Activated naive CD8-positive, alpha-beta T cell treated with anti-CD3 and anti-CD28 coated beads, Interleukin-2, amount 10 ng/mL, durations not matched to agents 7 days and 5 days (primary cell): Measurements from ENCODE around the gene PSMA7. TPM values are rescaled to one million over a fixed set of nuclear protein-coding genes. Genes with fewer than 3 reads are reported as not detected.

Source experiments
- ATAC-seq: fragments of 150-1000 bp; cut with Tn5 transposase; one replicate; pipeline ENCODE4 v1.10.0; 2021; ENCODE audit warnings: low read depth, moderate library complexity
- POLR2A ChIA-PET: fragments of 350-600 bp; sonication (Branson Sonifier 250); formaldehyde crosslinking; loops from one replicate; lab custom pipeline; 2021; ENCODE audit warnings: antibody characterized with exemption; lab: Charles Lee
- DNase-seq: peaks from one replicate; pipeline ENCODE4 v3.0.0; 2021
- H3K27ac Mint-ChIP-seq: one replicate; pipeline ENCODE4 v1.8.0; 2022; ENCODE audit warnings: mild to moderate bottlenecking, mixed read lengths
- H3K27me3 Mint-ChIP-seq: one replicate; pipeline ENCODE4 v1.8.0; 2022; ENCODE audit warnings: mild to moderate bottlenecking, moderate library complexity, mixed read lengths
- H3K36me3 Mint-ChIP-seq: one replicate; pipeline ENCODE4 v1.8.0; 2021; ENCODE audit warnings: mild to moderate bottlenecking, mixed read lengths
- H3K4me1 Mint-ChIP-seq: one replicate; pipeline ENCODE4 v1.8.0; 2021; ENCODE audit warnings: mixed read lengths
- H3K4me3 Mint-ChIP-seq: one replicate; pipeline ENCODE4 v1.8.0; 2022; ENCODE audit warnings: mild to moderate bottlenecking, moderate library complexity, mixed read lengths
- H3K9me3 Mint-ChIP-seq: one replicate; pipeline ENCODE4 v1.8.0; 2021; ENCODE audit warnings: mixed read lengths
- total RNA-seq, 2 experiments: library from RNA; stranded (reverse); gene quantifications; one replicate each; pipeline ENCODE4 v1.2.3, GENCODE V29; 2021

PSMA7 gene
- total RNA-seq, 2 experiments from 2014 or later: 219 to 236 TPM

DNA sequence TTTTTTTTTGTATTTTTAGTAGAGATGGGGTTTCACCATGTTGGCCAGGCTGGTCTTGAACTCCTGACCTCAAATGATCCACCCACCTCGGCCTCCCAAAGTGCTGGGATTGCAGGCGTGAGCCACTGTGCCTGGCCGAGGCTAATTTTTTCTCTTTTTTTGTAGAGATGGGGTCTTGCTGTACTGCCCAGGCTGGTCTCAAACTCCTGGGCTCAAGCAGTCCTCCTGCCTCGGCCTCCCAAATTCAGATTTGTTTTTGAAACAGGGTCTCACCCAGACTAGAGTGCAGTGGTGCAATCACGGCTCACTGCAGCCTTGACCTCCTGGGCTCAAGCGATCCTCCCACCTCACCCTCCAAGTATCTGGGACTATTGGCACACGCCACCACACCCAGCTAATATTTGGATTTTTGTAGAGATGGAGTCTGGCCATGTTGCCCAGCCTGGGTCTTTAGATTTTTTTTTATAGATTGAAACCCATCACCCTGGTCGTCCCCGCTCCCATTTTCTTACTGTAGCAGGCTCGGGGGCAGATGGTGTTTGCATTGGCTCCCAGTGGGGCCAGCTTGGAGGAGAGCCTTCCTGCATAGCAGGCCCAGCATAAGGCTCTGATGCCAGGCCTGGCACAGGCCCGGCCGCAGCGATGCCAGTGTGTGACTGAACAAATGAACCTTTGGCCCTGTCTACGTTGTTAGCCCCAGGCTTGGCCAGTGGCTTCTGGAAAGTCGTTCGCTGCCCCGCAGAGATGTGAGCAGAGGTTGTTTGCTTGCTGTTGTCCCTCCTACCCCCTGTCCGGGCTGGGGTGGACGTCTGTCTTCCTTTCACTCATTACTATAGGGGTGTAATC, 35.3 kb upstream of the PSMA7 start:
- peaks cover 11% of the 10 kb centered on the region for H3K4me1 Mint-ChIP-seq
- ATAC-seq: no peak
- no peak overlapping the region for H3K27ac Mint-ChIP-seq
- no peak overlapping the region for H3K4me3 Mint-ChIP-seq
- no peak for DNase-seq
- H3K9me3 Mint-ChIP-seq: no peaks in the 10 kb centered on the region
- H3K36me3 Mint-ChIP-seq: no peaks in the 10 kb centered on the region
- POLR2A ChIA-PET: no interaction called here
- H3K27me3 Mint-ChIP-seq: no peaks in the 10 kb centered on the region

DNA sequence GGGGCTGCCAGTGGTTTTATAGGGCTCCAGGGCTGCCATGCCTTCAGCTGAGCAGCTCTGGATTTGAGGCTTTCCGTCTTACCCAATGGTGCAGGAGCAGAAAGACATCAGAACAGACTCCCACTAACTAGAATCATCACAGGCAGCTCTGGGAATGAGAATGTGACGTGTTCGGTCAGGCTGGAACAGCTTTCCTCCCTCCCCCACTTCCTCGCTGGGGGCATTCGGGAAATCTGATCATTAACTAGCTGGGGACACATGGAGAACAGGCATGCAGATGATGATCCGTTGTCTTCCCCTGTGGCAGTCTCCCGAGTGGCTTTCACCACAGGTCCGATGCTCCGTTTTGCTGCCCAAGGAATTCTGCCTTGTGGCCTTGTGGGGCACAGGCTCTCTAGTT, 34.1 kb upstream of the PSMA7 start:
- Mint-ChIP-seq H3K27ac (no peak overlapping the region), H3K4me3 (no peak overlapping the region), H3K27me3 (no peaks in the 10 kb centered on the region), H3K4me1 (peaks cover 7% of the 10 kb centered on the region), H3K36me3 (no peaks in the 10 kb centered on the region), H3K9me3 (no peaks in the 10 kb centered on the region)
- POLR2A ChIA-PET: no interaction called here
- no peak for DNase-seq
- ATAC-seq: no peak

DNA sequence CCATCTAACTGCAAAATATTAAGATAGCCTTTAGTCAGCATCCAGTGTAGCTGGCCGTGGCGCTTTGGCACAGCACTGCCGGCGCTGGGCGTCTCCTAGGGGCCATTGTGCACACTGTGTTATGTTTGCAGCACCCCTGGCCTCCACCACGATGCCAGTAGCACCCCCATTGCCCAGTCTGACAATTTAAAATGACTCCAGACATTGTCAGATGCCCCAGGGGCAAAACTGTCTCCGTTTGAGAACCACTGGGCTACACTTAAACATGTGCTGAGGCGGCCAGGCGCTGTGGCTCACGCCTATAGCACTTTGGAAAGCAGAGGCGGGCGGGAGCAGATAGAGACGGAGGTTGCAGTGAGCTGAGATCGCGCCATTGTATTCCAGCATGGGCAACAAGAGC, 33.7 kb upstream of the PSMA7 start:
- Mint-ChIP-seq H3K9me3 (no peaks in the 10 kb centered on the region), H3K4me3 (no peak overlapping the region), H3K27me3 (no peaks in the 10 kb centered on the region), H3K27ac (no peak overlapping the region), H3K4me1 (peaks cover 3% of the 10 kb centered on the region), H3K36me3 (no peaks in the 10 kb centered on the region)
- POLR2A ChIA-PET: no interaction called here
- DNase-seq (no peak), ATAC-seq (no peak)

DNA sequence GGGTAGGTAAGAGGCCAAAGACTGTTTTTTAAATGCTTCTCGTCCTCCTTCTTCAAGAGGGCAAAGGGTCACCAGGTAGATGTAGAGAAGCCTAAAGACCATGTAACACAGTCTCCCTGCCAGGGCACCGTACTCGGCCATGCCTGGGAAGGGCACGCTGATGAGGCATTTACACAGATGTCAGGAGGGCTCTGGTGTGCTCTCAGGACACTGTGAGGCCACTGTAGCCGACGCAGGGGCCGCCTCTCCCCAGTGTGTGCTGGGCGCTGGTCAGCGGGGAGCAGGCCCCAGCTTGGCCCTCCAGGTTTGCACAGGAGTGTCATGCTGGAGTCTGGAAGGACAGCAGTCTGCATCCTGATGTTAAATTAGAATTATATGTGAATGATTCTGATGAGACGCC, 32.5 kb upstream of the PSMA7 start:
- ATAC-seq (no peak), DNase-seq (no peak)
- Mint-ChIP-seq H3K27ac (no peak overlapping the region), H3K4me3 (no peak overlapping the region), H3K36me3 (no peaks in the 10 kb centered on the region), H3K27me3 (no peaks in the 10 kb centered on the region), H3K4me1 (no peaks in the 10 kb centered on the region), H3K9me3 (no peaks in the 10 kb centered on the region)
- POLR2A ChIA-PET: no interaction called here

DNA sequence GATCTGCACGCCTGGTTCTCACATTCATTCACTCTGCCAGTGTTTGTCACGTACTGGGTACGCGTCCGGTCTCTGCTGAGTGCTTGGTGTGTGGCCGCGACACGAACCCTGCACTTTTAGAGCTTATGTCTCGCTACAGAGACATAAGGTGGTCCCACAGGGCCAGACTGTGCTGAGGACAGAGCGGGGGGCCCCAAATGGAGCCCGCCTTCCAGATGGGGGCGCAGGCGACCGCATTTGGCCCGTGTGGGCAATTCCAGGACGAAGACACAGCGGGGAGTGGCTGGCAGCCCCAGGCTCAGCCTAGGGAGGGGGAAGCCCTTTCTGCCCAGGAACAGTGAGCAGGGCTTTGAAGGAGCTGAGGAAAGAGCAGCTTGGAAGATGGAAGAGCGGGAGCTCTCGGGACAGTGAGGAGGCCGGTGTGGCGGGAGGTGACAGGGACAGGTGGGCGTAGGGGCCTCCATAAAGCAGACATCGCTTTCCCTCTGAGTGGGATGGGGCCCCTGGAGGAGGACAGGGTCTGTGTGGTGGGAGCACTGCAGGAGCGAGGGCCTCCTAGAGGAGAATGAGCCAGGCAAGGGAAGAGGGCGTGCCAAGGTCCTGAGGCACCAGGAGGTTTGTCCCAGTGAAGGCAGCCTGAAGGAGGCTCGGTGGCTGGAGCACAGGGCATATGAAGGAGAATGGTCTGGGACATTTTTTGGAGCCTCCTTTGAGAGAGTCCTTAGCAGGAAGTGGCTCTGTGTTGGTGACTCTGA, 31.9 kb upstream of the PSMA7 start:
- Mint-ChIP-seq H3K36me3 (no peaks in the 10 kb centered on the region), H3K4me1 (no peaks in the 10 kb centered on the region), H3K4me3 (no peak overlapping the region), H3K27me3 (no peaks in the 10 kb centered on the region), H3K9me3 (no peaks in the 10 kb centered on the region), H3K27ac (no peak overlapping the region)
- POLR2A ChIA-PET: no interaction called here
- ATAC-seq (no peak), DNase-seq (no peak)

DNA sequence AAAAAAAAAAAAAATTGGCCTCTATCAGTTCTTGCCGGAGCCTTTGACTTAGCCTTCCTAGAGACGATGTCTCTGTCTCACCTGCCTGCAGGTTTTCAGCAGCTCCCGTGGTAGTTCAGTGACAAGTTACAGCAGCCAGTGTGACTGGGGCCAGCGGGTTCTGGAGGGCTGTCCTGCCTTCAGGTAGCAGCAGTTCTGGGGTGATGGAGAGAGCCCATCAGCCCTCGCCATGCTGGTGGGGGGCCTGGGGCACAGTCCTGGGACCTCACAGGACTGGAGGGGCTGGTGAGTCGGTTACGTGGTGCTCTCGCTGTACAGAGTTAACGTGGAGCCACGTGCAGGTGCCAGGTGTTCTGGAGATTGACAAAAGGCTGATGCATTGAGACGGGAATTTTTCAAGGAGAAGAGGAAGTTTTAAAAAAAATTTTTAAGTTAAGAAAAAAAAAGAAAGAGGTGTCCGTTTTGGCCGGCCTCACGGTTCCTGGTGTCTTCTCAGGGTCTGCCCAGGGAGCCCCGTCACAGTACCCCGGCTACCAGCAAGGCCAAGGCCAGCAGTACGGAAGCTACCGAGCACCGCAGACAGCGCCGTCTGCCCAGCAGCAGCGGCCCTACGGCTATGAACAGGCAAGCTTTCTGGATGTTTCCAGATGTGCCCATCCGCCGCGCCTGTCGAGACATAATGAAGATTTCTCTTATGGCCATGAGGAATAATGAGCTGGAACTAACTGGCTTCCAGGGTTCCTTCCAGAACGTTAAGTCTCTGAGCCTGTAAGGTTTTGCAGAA, 31.0 kb upstream of the PSMA7 start:
- Mint-ChIP-seq H3K27ac (no peak overlapping the region), H3K27me3 (no peaks in the 10 kb centered on the region), H3K36me3 (no peaks in the 10 kb centered on the region), H3K9me3 (no peaks in the 10 kb centered on the region), H3K4me3 (no peak overlapping the region), H3K4me1 (no peaks in the 10 kb centered on the region)
- POLR2A ChIA-PET: no interaction called here
- no peak for DNase-seq
- no peak for ATAC-seq

DNA sequence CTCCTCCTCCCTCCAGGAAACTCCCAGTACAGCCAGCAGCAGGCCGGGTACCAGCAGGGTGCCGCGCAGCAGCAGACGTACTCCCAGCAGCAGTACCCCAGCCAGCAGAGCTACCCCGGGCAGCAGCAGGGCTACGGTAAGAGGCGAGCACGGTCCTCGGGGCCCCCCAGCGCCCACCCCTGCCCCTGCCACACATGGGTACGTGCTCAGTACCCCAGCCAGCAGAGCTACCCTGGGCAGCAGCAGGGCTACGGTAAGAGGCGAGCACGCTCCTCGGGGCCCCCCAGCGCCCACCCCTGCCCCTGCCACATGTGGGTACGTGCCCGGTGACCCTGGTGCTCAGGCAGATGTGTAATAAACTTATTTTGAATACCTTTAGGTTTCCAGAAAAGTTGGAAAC, 29.5 kb upstream of the PSMA7 start:
- peaks cover 2% of the 10 kb centered on the region for H3K36me3 Mint-ChIP-seq
- no peak for DNase-seq
- H3K27ac Mint-ChIP-seq: no peak overlapping the region
- no peak for ATAC-seq
- no peak overlapping the region for H3K4me3 Mint-ChIP-seq
- POLR2A ChIA-PET: no interaction called here
- no peaks in the 10 kb centered on the region for H3K9me3 Mint-ChIP-seq
- no peaks in the 10 kb centered on the region for H3K4me1 Mint-ChIP-seq
- no peaks in the 10 kb centered on the region for H3K27me3 Mint-ChIP-seq

DNA sequence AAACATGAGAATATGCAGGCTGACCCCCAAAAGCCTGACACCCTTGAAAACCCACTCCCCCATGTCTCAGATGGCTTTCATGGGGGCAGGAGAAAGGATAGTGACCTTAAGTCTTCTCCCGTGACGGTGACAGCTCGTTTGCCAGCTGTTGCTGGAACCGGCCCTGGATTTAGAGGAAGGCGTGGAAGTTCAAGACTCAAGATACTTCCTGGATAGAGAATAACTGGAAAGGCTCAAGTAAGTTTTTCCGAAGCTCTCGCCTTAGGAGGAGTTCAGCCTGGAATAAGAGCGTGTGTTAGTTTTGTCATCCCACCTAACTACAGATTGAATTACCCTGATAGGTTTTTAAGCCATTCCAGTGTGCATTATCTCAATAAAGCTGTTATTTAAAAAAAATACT, 28.1 kb upstream of the PSMA7 start:
- Mint-ChIP-seq H3K27ac (no peak overlapping the region), H3K4me3 (no peak overlapping the region), H3K27me3 (no peaks in the 10 kb centered on the region), H3K9me3 (no peaks in the 10 kb centered on the region), H3K36me3 (peaks cover 2% of the 10 kb centered on the region), H3K4me1 (no peaks in the 10 kb centered on the region)
- DNase-seq (no peak), ATAC-seq (no peak)
- POLR2A ChIA-PET: no interaction called here

DNA sequence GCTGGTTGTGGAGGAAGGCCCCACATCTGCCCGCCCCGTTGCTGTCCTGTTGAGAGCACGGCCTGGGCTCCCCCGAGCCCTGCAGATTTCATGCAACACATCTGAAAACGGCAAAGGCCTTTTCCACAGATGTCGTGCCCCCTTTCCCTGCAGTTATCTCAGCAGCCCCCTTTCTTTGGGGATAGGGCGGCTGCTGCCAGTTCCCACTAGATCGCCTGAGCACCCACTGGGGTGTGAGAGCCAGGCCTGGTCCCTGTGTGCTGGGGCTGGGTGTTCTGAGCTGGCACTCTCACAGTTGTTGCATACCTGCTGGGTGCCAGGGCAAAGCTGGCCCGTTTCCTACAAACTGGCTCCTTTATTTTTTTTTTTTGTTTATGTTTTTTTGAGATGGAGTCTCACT, 27.3 kb upstream of the PSMA7 start:
- DNase-seq (no peak), ATAC-seq (no peak)
- Mint-ChIP-seq H3K27ac (no peak overlapping the region), H3K9me3 (no peaks in the 10 kb centered on the region), H3K36me3 (peaks cover 2% of the 10 kb centered on the region), H3K4me1 (no peaks in the 10 kb centered on the region), H3K27me3 (no peaks in the 10 kb centered on the region), H3K4me3 (no peak overlapping the region)
- POLR2A ChIA-PET: no interaction called here

DNA sequence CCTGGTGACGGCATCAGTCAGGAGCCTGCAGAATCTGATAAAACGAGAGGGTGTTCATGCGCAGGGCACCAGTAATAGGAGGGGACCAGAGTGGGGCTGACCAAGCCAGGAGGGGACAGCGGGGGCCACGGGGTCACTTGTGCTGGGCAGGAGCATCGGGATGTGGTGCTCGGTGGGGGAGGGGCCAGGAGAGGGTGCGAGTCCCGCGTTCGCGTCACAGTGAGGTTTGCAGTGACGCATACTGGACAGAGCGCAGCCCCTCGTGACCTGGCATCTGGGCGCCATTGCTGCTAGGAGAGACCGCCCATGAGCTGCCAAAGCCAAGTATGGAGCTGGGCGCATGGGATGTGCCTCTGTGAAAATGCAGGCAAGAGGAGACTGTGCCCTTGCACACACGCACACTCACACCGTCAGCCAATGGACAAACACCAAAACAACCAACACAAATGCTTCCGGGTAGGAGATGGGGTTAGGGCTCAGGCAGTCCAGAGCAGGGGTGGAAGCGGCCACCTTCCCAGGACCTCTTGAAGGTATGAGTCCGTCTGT, 25.8 kb upstream of the PSMA7 start:
- Mint-ChIP-seq H3K27me3 (no peaks in the 10 kb centered on the region), H3K9me3 (no peaks in the 10 kb centered on the region), H3K36me3 (peaks cover 2% of the 10 kb centered on the region), H3K27ac (no peak overlapping the region), H3K4me1 (no peaks in the 10 kb centered on the region), H3K4me3 (no peak overlapping the region)
- POLR2A ChIA-PET: no interaction called here
- DNase-seq: no peak
- ATAC-seq: no peak

DNA sequence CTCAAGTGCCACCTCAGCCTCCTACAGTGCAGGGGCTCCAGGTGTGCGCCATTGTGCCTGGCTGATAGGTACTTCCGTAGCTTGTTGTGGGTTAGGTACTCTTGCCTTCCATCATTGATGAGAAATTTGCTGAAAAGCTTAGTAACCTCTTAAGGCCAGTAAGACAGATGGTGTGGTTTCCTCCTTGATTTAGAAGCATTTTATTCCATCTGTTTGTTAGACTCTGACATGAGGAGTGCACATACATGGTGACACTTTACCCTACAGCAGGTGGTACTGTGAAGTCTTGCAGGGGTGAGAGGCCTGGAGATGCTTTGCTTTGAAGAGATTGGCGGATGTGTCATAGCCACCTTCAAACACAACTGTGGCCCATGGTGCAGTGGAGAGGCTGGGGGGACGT, 24.9 kb upstream of the PSMA7 start:
- ATAC-seq: no peak
- POLR2A ChIA-PET: no interaction called here
- no peaks in the 10 kb centered on the region for H3K9me3 Mint-ChIP-seq
- no peak overlapping the region for H3K27ac Mint-ChIP-seq
- no peak overlapping the region for H3K4me3 Mint-ChIP-seq
- no peaks in the 10 kb centered on the region for H3K27me3 Mint-ChIP-seq
- no peaks in the 10 kb centered on the region for H3K4me1 Mint-ChIP-seq
- DNase-seq: no peak
- H3K36me3 Mint-ChIP-seq: peaks cover 2% of the 10 kb centered on the region

DNA sequence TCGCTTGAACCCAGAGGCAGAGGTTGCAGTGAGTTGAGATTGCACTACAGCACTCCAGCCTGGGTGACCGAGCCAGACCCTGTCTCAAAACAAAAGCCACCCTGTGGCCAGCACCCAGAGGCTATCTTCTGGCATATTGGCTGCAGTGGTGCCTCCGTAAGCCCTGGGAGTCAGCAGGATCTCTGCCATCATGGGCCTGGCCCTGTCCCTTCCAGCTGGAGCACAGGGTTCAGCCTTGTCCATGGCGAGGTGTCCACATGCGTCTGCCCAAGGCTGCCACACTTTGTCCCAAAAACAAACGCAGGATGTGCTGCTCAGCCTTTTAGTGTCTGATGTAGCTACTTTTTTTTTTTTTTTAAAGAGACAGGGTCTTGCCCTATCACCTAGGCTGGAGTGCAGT, 24.3 kb upstream of the PSMA7 start:
- no peaks in the 10 kb centered on the region for H3K9me3 Mint-ChIP-seq
- DNase-seq (no peak), ATAC-seq (no peak)
- peaks cover 2% of the 10 kb centered on the region for H3K36me3 Mint-ChIP-seq
- H3K4me1 Mint-ChIP-seq: no peaks in the 10 kb centered on the region
- H3K4me3 Mint-ChIP-seq: no peak overlapping the region
- POLR2A ChIA-PET: no interaction called here
- H3K27me3 Mint-ChIP-seq: no peaks in the 10 kb centered on the region
- H3K27ac Mint-ChIP-seq: no peak overlapping the region

DNA sequence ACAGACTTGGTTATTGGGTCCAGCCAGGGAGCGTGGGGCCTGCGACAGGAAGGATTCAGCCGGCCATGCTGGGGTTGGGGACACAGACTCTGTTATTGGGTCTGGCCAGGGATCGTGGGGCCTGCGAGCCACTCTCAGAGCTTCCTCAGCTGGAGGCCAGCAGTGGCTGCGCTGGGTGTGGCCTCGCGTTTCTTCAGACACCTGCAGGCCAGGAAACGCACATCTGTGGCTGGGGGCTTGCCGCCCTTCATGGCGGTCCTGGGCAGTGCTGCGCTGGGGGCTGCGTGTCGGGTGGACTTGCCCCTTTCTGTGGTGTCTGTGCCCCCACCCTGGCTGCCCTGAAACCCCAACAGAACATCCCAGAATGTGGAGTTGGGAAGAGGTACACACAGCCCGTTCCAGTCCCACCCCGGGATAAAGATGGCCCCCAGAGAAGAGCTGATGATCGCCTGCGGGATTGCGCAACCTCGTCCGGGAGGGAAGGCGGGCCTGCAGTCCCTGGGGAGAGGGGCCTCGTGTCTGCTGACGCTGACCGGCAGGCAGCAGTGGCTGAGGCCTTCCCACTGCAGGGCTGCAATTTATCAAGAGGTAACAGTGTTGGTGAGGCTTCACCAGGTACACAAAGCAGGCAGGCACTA, 22.7 kb upstream of the PSMA7 start:
- H3K4me1 Mint-ChIP-seq: no peaks in the 10 kb centered on the region
- no peak overlapping the region for H3K4me3 Mint-ChIP-seq
- H3K27ac Mint-ChIP-seq: no peak overlapping the region
- no peaks in the 10 kb centered on the region for H3K27me3 Mint-ChIP-seq
- ATAC-seq (no peak), DNase-seq (no peak)
- H3K9me3 Mint-ChIP-seq: no peaks in the 10 kb centered on the region
- POLR2A ChIA-PET: no interaction called here
- peaks cover 2% of the 10 kb centered on the region for H3K36me3 Mint-ChIP-seq
